Heart right ventricle (tissue), 16 donors: Measurements from ENCODE around the gene CAPN2. TPM values are rescaled to one million over a fixed set of nuclear protein-coding genes. Genes with fewer than 3 reads are reported as not detected.
A peak's percentile ranks its signal among the peaks of the same experiment; 100 is the strongest.
"Not testable (repeated sequence)": the region's sequence is repeated elsewhere in the genome, so short reads cannot be mapped to it uniquely, and the experiment has no call there.

ENCODE experiments used
- ATAC-seq, 8 donors: fragments of 200-7000 bp; cut with Tn5 transposase; one replicate each; pipeline ENCODE4 v1.9.1; 2020; ENCODE audit warnings: mild to moderate bottlenecking in 8 of 8, moderate library complexity in 8 of 8, moderate number of reproducible peaks in 1 of 8
- DNase-seq, 2 donors: peaks; one replicate each; pipeline ENCODE4 v3.0.0-alpha.2; 2020
- H3K27ac ChIP-seq, 10 donors: fragments of 200-600 bp; sonication (generic) in 2 of 10; one replicate each; pipeline versions ENCODE4 v1.5.0 to v1.8.0; 2020 to 2022; ENCODE audit warnings: mild to moderate bottlenecking in 3 of 10
- H3K27me3 ChIP-seq, 7 donors: fragments of 200-600 bp; one replicate each; pipeline ENCODE4 v1.8.0; 2021 to 2022; ENCODE audit warnings: mild to moderate bottlenecking in 2 of 7
- H3K36me3 ChIP-seq, 9 donors: fragments of 200-600 bp; sonication (generic) in 1 of 9; one replicate each; pipeline versions ENCODE4 v1.5.0 to v1.8.0; 2020 to 2022; ENCODE audit warnings: mild to moderate bottlenecking in 2 of 9
- H3K4me1 ChIP-seq, 9 donors: fragments of 200-600 bp; sonication (generic) in 1 of 9; one replicate each; pipeline versions ENCODE4 v1.5.0 to v1.8.0; 2020 to 2022; ENCODE audit warnings: mild to moderate bottlenecking in 4 of 9
- H3K4me3 ChIP-seq, 10 donors: fragments of 200-600 bp; sonication (generic) in 2 of 10; one replicate each; pipeline versions ENCODE4 v1.5.0 to v1.8.0; 2020 to 2022; ENCODE audit warnings: mild to moderate bottlenecking in 7 of 10, moderate library complexity in 2 of 10
- H3K9me3 ChIP-seq, 11 donors: fragments of 200-600 bp in 10 of 11; sonication (generic) in 2 of 11; one replicate each; pipeline versions ENCODE4 v1.5.0 to v1.8.0; 2013 to 2022; ENCODE audit warnings: mild to moderate bottlenecking in 2 of 11, control low read depth in 1 of 11, moderate library complexity in 1 of 11
- CTCF ChIP-seq, 9 donors: fragments of 200-600 bp; sonication (generic) in 2 of 9; IDR thresholded peaks; one replicate each; pipeline versions ENCODE4 v1.5.0 to v1.8.0; 2021 to 2022; ENCODE audit warnings: antibody characterized with exemption in 9 of 9, mild to moderate bottlenecking in 5 of 9, moderate library complexity in 1 of 9
- WGBS, 2 donors: extraction: QIAGEN DNeasy Blood & Tissue Kit; methylation state at CpG; one replicate each; pipeline ENCODE4 v1.1.7; 2013; ENCODE audit warnings: inconsistent platforms in 1 of 2; 5-methylcytosine and 5-hydroxymethylcytosine counted together
- intact Hi-C, 10 donors: fragments of 100-400 bp; cut with DNase I; formaldehyde crosslinking; loops; one replicate each; pipeline versions ENCODE4 v1.11.1 to v1.14.2; 2022
- polyA plus RNA-seq, 2 donors: library from polyadenylated mRNA; stranded (reverse); fragments of 200-250 nt; gene quantifications; one replicate each; pipeline ENCODE4 v1.2.3, GENCODE V29; 2013
- total RNA-seq, 10 donors: library from RNA; stranded (reverse); fragmentation: NEBNext Ultra II Directional in 3 of 10; extraction: Animal tissue kit (Norgen Biotek cat#: 25700) in 3 of 10; gene quantifications; one replicate each; pipeline versions ENCODE4 v1.2.1 to v1.2.4, GENCODE V29; 2021 to 2023
- donor health status: Arrhythmogenic right ventricular cardiomyopathy.
- donor health status: ischemic (EF 13 %, LVEDD 7.1; RV severe dilation, severe dysfunction).
- donor health status: healthy with polysubstance abuse.
- donor health status: DM: no; HTN: yes; CAD: no.
- donor health status: DM: no; HTN: no; CAD: no.
- donor health status: ischemic (EF 25% LVEDD 6.9; RV normal size, moderate dysfunction).
- donor health status: ischemic (EF 25% LVEDD 5.7; RV mildly dilated, moderate dysfunction).
- donor health status: healthy.
- donor health status: DM: yes; HTN: yes; CAD: no.
- donor health status: Ischemic cardiomyopathy.
- donor health status: ischemic (EF 35%, LVEDD 5.7; RV mildly dilated, moderate dysfunction).
- donor health status: nonischemic (EF 11% LVEDD 7.7; RV severe dilation, severe dysfunction).
- donor health status: DM: yes; HTN: yes; CAD: no.
- donor health status: PGD.
- donor health status: ischemic (EF 29% LVEDD 5.4; RV normal size, mild dysfunction).
- donor health status: nonischemic (EF 23%, LVEDD 6.1; RV moderate dilation, normal function).

The CAPN2 gene
- total and polyA plus RNA-seq, 12 donors = 62.4 to 107 (median 77.6) TPM

- H3K4me3 ChIP-seq = no peak overlapping the region
- DNase-seq = peak; percentile 66 to 77
- no peak for TF ChIP-seq CTCF (IDR thresholded peaks at IDR 0.05)
- H3K36me3 ChIP-seq = peaks cover 0 to 37% (median 0%) of the 10 kb centered on the region in 9 donors
- no peaks in the 10 kb centered on the region for H3K9me3 ChIP-seq
- WGBS, 2 donors = 27 to 34% methylated on average over 13 of the region's 13 CpGs
- H3K27ac ChIP-seq = peak overlapping the region in 9 of 10 donors; percentile 8 to 85 (median 73)
- intact Hi-C loops = no loop called here
- ATAC-seq = peak; percentile 16 to 62 (median 50)
- H3K4me1 ChIP-seq = peaks cover 27 to 96% (median 71%) of the 10 kb centered on the region in 9 donors
- no peaks in the 10 kb centered on the region for H3K27me3 ChIP-seq
These were observed 18.9 kb downstream of the CAPN2 start for GRCh38 chr1:223731133-223731770.

- WGBS, 2 donors = 44 to 53% methylated on average over 6 of the region's 6 CpGs
- DNase-seq (peak; percentile 47 to 58), ATAC-seq (peak in 7 of 8 donors; percentile 50 to 75 (median 60))
- Histone ChIP-seq H3K9me3 (no peaks in the 10 kb centered on the region), H3K36me3 (peaks cover 0 to 32% (median 0%) of the 10 kb centered on the region in 9 donors), H3K4me3 (peak overlapping the region in 1 of 10 donors; percentile 1), H3K27ac (peak overlapping the region; percentile 9 to 85 (median 78)), H3K27me3 (no peaks in the 10 kb centered on the region), H3K4me1 (peaks cover 21 to 93% (median 71%) of the 10 kb centered on the region in 9 donors)
- intact Hi-C loops = no loop called here
- TF ChIP-seq CTCF (IDR thresholded peaks at IDR 0.05) = no peak
These were observed 20.9 kb downstream of the CAPN2 start for GRCh38 chr1:223732993-223733798.

GRCh38 chr1:223733898-223734852 is 21.8 kb downstream of the CAPN2 start:
- Histone ChIP-seq H3K27ac (peak overlapping the region; percentile 9 to 85 (median 78)), H3K36me3 (peaks cover 0 to 32% (median 0%) of the 10 kb centered on the region in 9 donors), H3K27me3 (no peaks in the 10 kb centered on the region), H3K4me1 (peaks cover 29 to 95% (median 79%) of the 10 kb centered on the region in 9 donors), H3K9me3 (no peaks in the 10 kb centered on the region), H3K4me3 (peak overlapping the region in 1 of 10 donors; percentile 1)
- no peak for TF ChIP-seq CTCF (IDR thresholded peaks at IDR 0.05)
- intact Hi-C loops = no loop called here
- DNase-seq (no peak), ATAC-seq (no peak)
- 62 to 65% methylated on average over 20 of the region's 20 CpGs for WGBS, 2 donors

GRCh38 chr1:223736638-223737037 is 24.3 kb downstream of the CAPN2 start:
- ATAC-seq, H3K9me3 ChIP-seq, DNase-seq, H3K27me3 ChIP-seq, intact Hi-C loops, H3K4me3 ChIP-seq: not testable (repeated sequence)
- Histone ChIP-seq H3K27ac (peak overlapping the region in 3 of 10 donors; percentile 25 to 81 (median 26)), H3K4me1 (peaks cover 30 to 96% (median 81%) of the 10 kb centered on the region in 9 donors), H3K36me3 (peaks cover 0 to 35% (median 0%) of the 10 kb centered on the region in 9 donors)
- WGBS, 2 donors = 95 to 97% methylated on average over 5 of the region's 5 CpGs
